Measurements from ENCODE around the gene DIDO1.

DIDO1 gene

GRCh38 chr20:62878244-62879038 is 47.9 kb downstream of the DIDO1 start:
- WGBS (ENCODE audit: extremely low coverage, insufficient coverage, low lambda C conversion rate), result no CpG with 5 or more reads among the region's 20 CpGs

GRCh38 chr20:62876902-62877816 is 49.1 kb downstream of the DIDO1 start:
- no peak overlapping the region for H3K18ac ChIP-seq (ENCODE audit: low read length)
- no peak overlapping the region for H2BK15ac ChIP-seq (replicated peaks; ENCODE audit: low read depth)
- H3K4me1 ChIP-seq (ENCODE audit: control insufficient read depth, low read depth, low read length), result no peaks in the 10 kb centered on the region
- H3K36me3 ChIP-seq (ENCODE audit: control insufficient read depth, insufficient read depth, low read length), result no peaks in the 10 kb centered on the region
- no peak overlapping the region for H2BK120ac ChIP-seq (ENCODE audit: low read depth, low read length)
- no peaks in the 10 kb centered on the region for H3K27me3 ChIP-seq (ENCODE audit: insufficient read depth, low read length, poor library complexity)
- no peak overlapping the region for H3K4ac ChIP-seq (ENCODE audit: low read depth, low read length)
- H3K56ac ChIP-seq (ENCODE audit: low read length), result no peak overlapping the region
- H3K4me3 ChIP-seq (ENCODE audit: low read length), result no peak overlapping the region
- WGBS (ENCODE audit: extremely low coverage, insufficient coverage, low lambda C conversion rate), result no CpG with 5 or more reads among the region's 48 CpGs
- no peak overlapping the region for H4K8ac ChIP-seq (ENCODE audit: low read depth, low read length)
- no peak overlapping the region for H3K4me2 ChIP-seq (ENCODE audit: low read length)
- no peaks in the 10 kb centered on the region for H3K79me1 ChIP-seq (ENCODE audit: low read length)
- no peak overlapping the region for H3K23ac ChIP-seq (ENCODE audit: low read length)
- H4K5ac ChIP-seq (ENCODE audit: low read length), result no peak overlapping the region
- no peak overlapping the region for H2BK5ac ChIP-seq (ENCODE audit: low read length)
- no peaks in the 10 kb centered on the region for H3K79me2 ChIP-seq (ENCODE audit: control insufficient read depth, insufficient read depth, low read length)
- no peak overlapping the region for H2AK5ac ChIP-seq (ENCODE audit: low read length)
- DNase-seq, result no peak
- H3K27ac ChIP-seq (ENCODE audit: low read depth, low read length), result no peak overlapping the region
- no peak overlapping the region for H3K9ac ChIP-seq (ENCODE audit: low read length)

More at GRCh38 chr20:62878244-62879038, 47.9 kb downstream of the DIDO1 start:
- Histone ChIP-seq H3K27me3 (ENCODE audit: insufficient read depth, low read length, poor library complexity) (no peaks in the 10 kb centered on the region), H4K8ac (ENCODE audit: low read depth, low read length) (no peak overlapping the region), H2BK120ac (ENCODE audit: low read depth, low read length) (no peak overlapping the region), H3K4me1 (ENCODE audit: control insufficient read depth, low read depth, low read length) (no peaks in the 10 kb centered on the region), H3K18ac (ENCODE audit: low read length) (no peak overlapping the region), H3K4me2 (ENCODE audit: low read length) (no peak overlapping the region), H3K79me2 (ENCODE audit: control insufficient read depth, insufficient read depth, low read length) (no peaks in the 10 kb centered on the region), H3K27ac (ENCODE audit: low read depth, low read length) (no peak overlapping the region), H2BK15ac (replicated peaks; ENCODE audit: low read depth) (no peak overlapping the region), H2BK5ac (ENCODE audit: low read length) (no peak overlapping the region), H3K36me3 (ENCODE audit: control insufficient read depth, insufficient read depth, low read length) (no peaks in the 10 kb centered on the region), H3K4ac (ENCODE audit: low read depth, low read length) (no peak overlapping the region), H2AK5ac (ENCODE audit: low read length) (no peak overlapping the region), H3K79me1 (ENCODE audit: low read length) (no peaks in the 10 kb centered on the region), H3K56ac (ENCODE audit: low read length) (no peak overlapping the region), H3K4me3 (ENCODE audit: low read length) (no peak overlapping the region), H3K23ac (ENCODE audit: low read length) (no peak overlapping the region), H4K5ac (ENCODE audit: low read length) (no peak overlapping the region), H3K9ac (ENCODE audit: low read length) (no peak overlapping the region)
- peak; percentile 58 for DNase-seq

GRCh38 chr20:62876501-62876901 is 49.8 kb downstream of the DIDO1 start:
- no peak overlapping the region for H2BK120ac ChIP-seq (ENCODE audit: low read depth, low read length)
- no peak overlapping the region for H3K4me2 ChIP-seq (ENCODE audit: low read length)
- no peak overlapping the region for H3K4ac ChIP-seq (ENCODE audit: low read depth, low read length)
- no CpG with 5 or more reads among the region's 13 CpGs for WGBS (ENCODE audit: extremely low coverage, insufficient coverage, low lambda C conversion rate)
- H2AK5ac ChIP-seq (ENCODE audit: low read length), result no peak overlapping the region
- no peaks in the 10 kb centered on the region for H3K27me3 ChIP-seq (ENCODE audit: insufficient read depth, low read length, poor library complexity)
- H3K79me2 ChIP-seq (ENCODE audit: control insufficient read depth, insufficient read depth, low read length), result no peaks in the 10 kb centered on the region
- H3K23ac ChIP-seq (ENCODE audit: low read length), result no peak overlapping the region
- no peak overlapping the region for H3K4me3 ChIP-seq (ENCODE audit: low read length)
- H3K9ac ChIP-seq (ENCODE audit: low read length), result no peak overlapping the region
- H3K56ac ChIP-seq (ENCODE audit: low read length), result no peak overlapping the region
- H3K79me1 ChIP-seq (ENCODE audit: low read length), result no peaks in the 10 kb centered on the region
- H4K8ac ChIP-seq (ENCODE audit: low read depth, low read length), result no peak overlapping the region
- H3K4me1 ChIP-seq (ENCODE audit: control insufficient read depth, low read depth, low read length), result no peaks in the 10 kb centered on the region
- no peak overlapping the region for H3K27ac ChIP-seq (ENCODE audit: low read depth, low read length)
- no peaks in the 10 kb centered on the region for H3K36me3 ChIP-seq (ENCODE audit: control insufficient read depth, insufficient read depth, low read length)
- H2BK15ac ChIP-seq (replicated peaks; ENCODE audit: low read depth), result no peak overlapping the region
- no peak overlapping the region for H2BK5ac ChIP-seq (ENCODE audit: low read length)
- no peak overlapping the region for H4K5ac ChIP-seq (ENCODE audit: low read length)
- no peak for DNase-seq
- H3K18ac ChIP-seq (ENCODE audit: low read length), result no peak overlapping the region

- no peaks in the 10 kb centered on the region for H3K79me2 ChIP-seq (ENCODE audit: control insufficient read depth, insufficient read depth, low read length)
- H3K4me3 ChIP-seq (ENCODE audit: low read length), result no peak overlapping the region
- no peak overlapping the region for H3K18ac ChIP-seq (ENCODE audit: low read length)
- H4K5ac ChIP-seq (ENCODE audit: low read length), result no peak overlapping the region
- H3K4ac ChIP-seq (ENCODE audit: low read depth, low read length), result no peak overlapping the region
- H3K79me1 ChIP-seq (ENCODE audit: low read length), result no peaks in the 10 kb centered on the region
- no peaks in the 10 kb centered on the region for H3K4me1 ChIP-seq (ENCODE audit: control insufficient read depth, low read depth, low read length)
- no peak overlapping the region for H2BK120ac ChIP-seq (ENCODE audit: low read depth, low read length)
- H2BK15ac ChIP-seq (replicated peaks; ENCODE audit: low read depth), result no peak overlapping the region
- no peak overlapping the region for H3K23ac ChIP-seq (ENCODE audit: low read length)
- H2AK5ac ChIP-seq (ENCODE audit: low read length), result no peak overlapping the region
- no peak overlapping the region for H3K56ac ChIP-seq (ENCODE audit: low read length)
- H3K4me2 ChIP-seq (ENCODE audit: low read length), result no peak overlapping the region
- H3K9ac ChIP-seq (ENCODE audit: low read length), result no peak overlapping the region
- WGBS (ENCODE audit: extremely low coverage, insufficient coverage, low lambda C conversion rate), result no CpG with 5 or more reads among the region's 34 CpGs
- H3K27ac ChIP-seq (ENCODE audit: low read depth, low read length), result no peak overlapping the region
- H2BK5ac ChIP-seq (ENCODE audit: low read length), result no peak overlapping the region
- H4K8ac ChIP-seq (ENCODE audit: low read depth, low read length), result no peak overlapping the region
- no peaks in the 10 kb centered on the region for H3K36me3 ChIP-seq (ENCODE audit: control insufficient read depth, insufficient read depth, low read length)
- no peaks in the 10 kb centered on the region for H3K27me3 ChIP-seq (ENCODE audit: insufficient read depth, low read length, poor library complexity)
- peak; percentile 82 for DNase-seq
Observed at GRCh38 chr20:62875419-62876361, 50.6 kb downstream of the DIDO1 start.

- Histone ChIP-seq H2BK120ac (ENCODE audit: low read depth, low read length) (no peak overlapping the region), H3K4ac (ENCODE audit: low read depth, low read length) (no peak overlapping the region), H3K4me2 (ENCODE audit: low read length) (no peak overlapping the region), H3K9ac (ENCODE audit: low read length) (no peak overlapping the region), H4K8ac (ENCODE audit: low read depth, low read length) (no peak overlapping the region), H3K79me2 (ENCODE audit: control insufficient read depth, insufficient read depth, low read length) (no peaks in the 10 kb centered on the region), H2AK5ac (ENCODE audit: low read length) (no peak overlapping the region), H2BK5ac (ENCODE audit: low read length) (no peak overlapping the region), H3K4me1 (ENCODE audit: control insufficient read depth, low read depth, low read length) (no peaks in the 10 kb centered on the region), H4K5ac (ENCODE audit: low read length) (no peak overlapping the region), H2BK15ac (replicated peaks; ENCODE audit: low read depth) (no peak overlapping the region), H3K4me3 (ENCODE audit: low read length) (no peak overlapping the region), H3K56ac (ENCODE audit: low read length) (no peak overlapping the region), H3K23ac (ENCODE audit: low read length) (no peak overlapping the region), H3K79me1 (ENCODE audit: low read length) (no peaks in the 10 kb centered on the region), H3K27me3 (ENCODE audit: insufficient read depth, low read length, poor library complexity) (no peaks in the 10 kb centered on the region), H3K18ac (ENCODE audit: low read length) (no peak overlapping the region), H3K36me3 (ENCODE audit: control insufficient read depth, insufficient read depth, low read length) (no peaks in the 10 kb centered on the region), H3K27ac (ENCODE audit: low read depth, low read length) (no peak overlapping the region)
- WGBS (ENCODE audit: extremely low coverage, insufficient coverage, low lambda C conversion rate), result no CpG with 5 or more reads among the region's 14 CpGs
- DNase-seq, result no peak
Observed at GRCh38 chr20:62874964-62875344, 51.4 kb downstream of the DIDO1 start.
